WERI-Rb-1 (cell line): ENCODE data around the gene PTPRG.

Experiments used
- DNase-seq: peaks from one replicate; pipeline ENCODE4 v3.0.0-alpha.2; 2020
- H3K27ac ChIP-seq: fragments of 250-450 bp; sonication (Bioruptor Pico); 2 replicates; pipeline ENCODE4 v1.5.1; 2020; ENCODE audit warnings: mild to moderate bottlenecking, moderate library complexity
- H3K27me3 ChIP-seq: fragments of 250-450 bp; sonication (Bioruptor Pico); 2 replicates; pipeline ENCODE4 v1.5.1; 2021; ENCODE audit warnings: mild to moderate bottlenecking, low read depth, moderate library complexity; ENCODE audit not compliant: insufficient read depth, severe bottlenecking
- H3K36me3 ChIP-seq: fragments of 250-450 bp; sonication (Bioruptor Pico); 2 replicates; pipeline ENCODE4 v1.5.1; 2020; ENCODE audit warnings: mild to moderate bottlenecking, moderate library complexity
- H3K4me3 ChIP-seq: 2 replicates; pipeline ENCODE4 v1.5.1; 2011; ENCODE audit warnings: low read depth, mild to moderate bottlenecking, control low read depth, low read length
- H3K9me3 ChIP-seq: fragments of 250-450 bp; sonication (Bioruptor Pico); 2 replicates; pipeline ENCODE4 v1.5.1; 2021; ENCODE audit warnings: mild to moderate bottlenecking, moderate library complexity; ENCODE audit not compliant: severe bottlenecking
- CTCF ChIP-seq: IDR thresholded peaks from 2 replicates; pipeline ENCODE4 v1.5.1; 2011; ENCODE audit warnings: low read depth, mild to moderate bottlenecking, control low read depth, inconsistent platforms, low read length

Gene PTPRG

GRCh38 chr3:61729038-61729634 lies 167.8 kb downstream of the PTPRG start:
- Histone ChIP-seq H3K27me3 (no peaks in the 10 kb centered on the region), H3K27ac (no peak overlapping the region), H3K36me3 (no peaks in the 10 kb centered on the region), H3K4me3 (no peak overlapping the region), H3K9me3 (no peaks in the 10 kb centered on the region)
- no peak for TF ChIP-seq CTCF
- peak; percentile 9 for DNase-seq

- no peak overlapping the region for H3K4me3 ChIP-seq
- H3K36me3 ChIP-seq: no peaks in the 10 kb centered on the region
- H3K27me3 ChIP-seq: no peaks in the 10 kb centered on the region
- DNase-seq: no peak
- no peak overlapping the region for H3K27ac ChIP-seq
- TF ChIP-seq CTCF: no peak
- H3K9me3 ChIP-seq: no peaks in the 10 kb centered on the region
Measured at GRCh38 chr3:61730056-61730455, 168.7 kb downstream of the PTPRG start.

GRCh38 chr3:61730577-61731231 lies 169.3 kb downstream of the PTPRG start:
- no peak overlapping the region for H3K27ac ChIP-seq
- H3K27me3 ChIP-seq: no peaks in the 10 kb centered on the region
- no peak for DNase-seq
- TF ChIP-seq CTCF: no peak
- H3K9me3 ChIP-seq: no peaks in the 10 kb centered on the region
- H3K4me3 ChIP-seq: no peak overlapping the region
- no peaks in the 10 kb centered on the region for H3K36me3 ChIP-seq

- Histone ChIP-seq H3K4me3 (no peak overlapping the region), H3K27me3 (no peaks in the 10 kb centered on the region), H3K27ac (no peak overlapping the region), H3K9me3 (no peaks in the 10 kb centered on the region), H3K36me3 (no peaks in the 10 kb centered on the region)
- DNase-seq: no peak
- TF ChIP-seq CTCF: no peak
Measured at GRCh38 chr3:61733000-61733399, 171.6 kb downstream of the PTPRG start.

GRCh38 chr3:61733876-61734275 lies 172.5 kb downstream of the PTPRG start:
- Histone ChIP-seq H3K36me3 (no peaks in the 10 kb centered on the region), H3K27me3 (no peaks in the 10 kb centered on the region), H3K4me3 (no peak overlapping the region), H3K9me3 (no peaks in the 10 kb centered on the region), H3K27ac (no peak overlapping the region)
- no peak for DNase-seq
- no peak for TF ChIP-seq CTCF
